Heart left ventricle (tissue), 16 donors: ENCODE measurements around the gene MTSS2. TPM values are rescaled to one million over a fixed set of nuclear protein-coding genes. Genes with fewer than 3 reads are reported as not detected.

ENCODE experiments used
- ATAC-seq, 4 donors: fragments of 200-7000 bp; cut with Tn5 transposase; one replicate each; pipeline ENCODE4 v1.9.1; 2020 to 2022; ENCODE audit warnings: moderate library complexity in 4 of 4, mild to moderate bottlenecking in 3 of 4, moderate number of reproducible peaks in 1 of 4
- DNase-seq, 5 donors: peaks; one replicate each; pipeline ENCODE4 v3.0.0-alpha.2; 2020
- H3K27ac ChIP-seq, 12 donors: fragments of 200-600 bp; sonication (generic) in 4 of 12; one replicate each; pipeline versions ENCODE4 v1.5.0 to v1.8.0; 2016 to 2022; ENCODE audit warnings: mild to moderate bottlenecking in 2 of 12
- H3K27me3 ChIP-seq, 9 donors: fragments of 200-600 bp; sonication (generic) in 2 of 9; one replicate each; pipeline versions ENCODE4 v1.5.1 to v1.8.0; 2016 to 2022; ENCODE audit warnings: mild to moderate bottlenecking in 3 of 9
- H3K36me3 ChIP-seq, 9 donors: fragments of 200-600 bp; sonication (generic) in 2 of 9; one replicate each; pipeline versions ENCODE4 v1.5.0 to v1.8.0; 2018 to 2022; ENCODE audit warnings: mild to moderate bottlenecking in 2 of 9
- H3K4me1 ChIP-seq, 12 donors: fragments of 200-600 bp; sonication (generic) in 4 of 12; one replicate each; pipeline versions ENCODE4 v1.5.0 to v1.8.0; 2016 to 2022; ENCODE audit warnings: mild to moderate bottlenecking in 3 of 12
- H3K4me3 ChIP-seq, 12 donors: fragments of 200-600 bp; sonication (generic) in 4 of 12; one replicate each; pipeline versions ENCODE4 v1.5.0 to v1.8.0; 2017 to 2022; ENCODE audit warnings: mild to moderate bottlenecking in 9 of 12, moderate library complexity in 4 of 12
- H3K9me3 ChIP-seq, 12 donors: fragments of 200-600 bp; sonication (generic) in 4 of 12; one replicate each; pipeline versions ENCODE4 v1.5.0 to v1.8.0; 2016 to 2022; ENCODE audit warnings: mild to moderate bottlenecking in 1 of 12
- POLR2A ChIP-seq, 2 donors: fragments of 450-650 bp; IDR thresholded peaks; one replicate each; pipeline ENCODE4 v1.6.1; 2017; ENCODE audit warnings: antibody characterized with exemption in 2 of 2, mild to moderate bottlenecking in 2 of 2, moderate library complexity in 2 of 2
- WGBS, 4 donors: extraction: QIAGEN DNeasy Blood & Tissue Kit in 2 of 4; methylation state at CpG; one replicate each; pipeline versions ENCODE4 v1.1.5 to v1.1.7; 2013 to 2018; 5-methylcytosine and 5-hydroxymethylcytosine counted together
- intact Hi-C, 10 donors: fragments of 100-400 bp; cut with DNase I; formaldehyde crosslinking; loops; one replicate each; pipeline versions ENCODE4 v1.11.1 to v1.14.2; 2022
- polyA plus RNA-seq, 2 donors: library from polyadenylated mRNA; stranded (reverse); fragments of 200-250 nt; gene quantifications; one replicate each; pipeline ENCODE4 v1.2.3, GENCODE V29; 2013
- total RNA-seq, 9 donors: library from RNA; depleted of rRNA in 2 of 9; stranded (reverse); fragments of >200 nt in 2 of 9; fragmentation: NEBNext Ultra II Directional in 3 of 9; extraction: Animal tissue kit (Norgen Biotek cat#: 25700) in 3 of 9; gene quantifications; one replicate each; pipeline versions ENCODE4 v1.1.0 to v1.2.4, GENCODE V29; 2016 to 2023
- TF ChIP-seq, protein P1 (sequence below), 12 donors: fragments of 200-600 bp; sonication (generic) in 4 of 12; IDR thresholded peaks; one replicate each; pipeline versions ENCODE4 v1.5.0 to v1.8.0; 2018 to 2022; ENCODE audit warnings: antibody characterized with exemption in 12 of 12, mild to moderate bottlenecking in 5 of 12
- donor health status: ischemic (EF 13 %, LVEDD 7.1; RV severe dilation, severe dysfunction).
- donor health status: healthy with polysubstance abuse.
- donor health status: DM: no; HTN: yes; CAD: no.
- donor health status: DM: no; HTN: no; CAD: no.
- donor health status: ischemic (EF 25% LVEDD 6.9; RV normal size, moderate dysfunction).
- donor health status: ischemic (EF 25% LVEDD 5.7; RV mildly dilated, moderate dysfunction).
- donor health status: healthy.
- donor health status: DM: yes; HTN: yes; CAD: no.
- donor health status: ischemic (EF 35%, LVEDD 5.7; RV mildly dilated, moderate dysfunction).
- donor health status: nonischemic (EF 11% LVEDD 7.7; RV severe dilation, severe dysfunction).
- donor health status: DM: yes; HTN: yes; CAD: no.
- donor health status: PGD.
- donor health status: ischemic (EF 29% LVEDD 5.4; RV normal size, mild dysfunction).
- donor health status: nonischemic (EF 23%, LVEDD 6.1; RV moderate dilation, normal function).

MTSS2 gene
- total and polyA plus RNA-seq, 11 donors = 51.9 to 97.1 (median 72.2) TPM

DNA sequence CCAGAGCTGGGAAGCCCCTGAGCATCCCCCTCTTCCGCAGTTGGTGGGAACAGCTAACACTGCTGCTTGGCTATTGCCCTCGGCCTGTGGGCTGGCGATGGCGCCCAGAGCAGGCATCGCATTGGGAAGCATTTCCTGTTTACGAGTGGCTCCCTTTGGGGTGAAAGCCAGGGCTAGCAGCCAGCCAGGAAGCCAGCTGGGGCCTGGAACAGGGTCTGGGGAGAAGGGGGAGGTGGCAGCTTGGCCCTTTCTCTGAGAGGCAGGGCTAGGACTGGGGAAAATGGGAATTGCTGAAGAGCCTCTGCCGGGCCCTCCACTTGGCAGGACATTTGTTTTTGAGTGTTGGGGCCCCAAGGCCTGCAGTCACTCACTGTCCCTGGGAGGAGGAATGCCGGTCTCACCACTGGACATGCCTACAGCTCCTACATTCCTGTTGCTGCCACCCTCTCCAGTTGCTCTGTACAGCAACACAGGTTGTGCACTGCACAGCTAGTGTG lies 2.4 kb upstream of the MTSS2 start:
- WGBS, 4 donors = 19 to 37% (median 22%) methylated on average over 4 to 8 of the region's 8 CpGs
- Histone ChIP-seq H3K9me3 (no peaks in the 10 kb centered on the region), H3K27ac (peak overlapping the region; percentile 67 to 98 (median 90)), H3K27me3 (peaks cover 0 to 5% (median 0%) of the 10 kb centered on the region in 9 donors), H3K4me1 (peaks cover 10 to 95% (median 80%) of the 10 kb centered on the region in 12 donors), H3K4me3 (no peak overlapping the region), H3K36me3 (no peaks in the 10 kb centered on the region)
- intact Hi-C loops = loop anchor here in 1 of 10 donors (5.0 kb wide), 1 partner anchor 49 kb away; no protein-coding TSS in a partner anchor
- DNase-seq = peak in 4 of 5 donors; percentile 61 to 84 (median 76)
- ATAC-seq = peak; percentile 3 to 52 (median 24)
- TF ChIP-seq POLR2A (IDR thresholded peaks at IDR 0.05) = no peak
- TF ChIP-seq, protein P1, sequence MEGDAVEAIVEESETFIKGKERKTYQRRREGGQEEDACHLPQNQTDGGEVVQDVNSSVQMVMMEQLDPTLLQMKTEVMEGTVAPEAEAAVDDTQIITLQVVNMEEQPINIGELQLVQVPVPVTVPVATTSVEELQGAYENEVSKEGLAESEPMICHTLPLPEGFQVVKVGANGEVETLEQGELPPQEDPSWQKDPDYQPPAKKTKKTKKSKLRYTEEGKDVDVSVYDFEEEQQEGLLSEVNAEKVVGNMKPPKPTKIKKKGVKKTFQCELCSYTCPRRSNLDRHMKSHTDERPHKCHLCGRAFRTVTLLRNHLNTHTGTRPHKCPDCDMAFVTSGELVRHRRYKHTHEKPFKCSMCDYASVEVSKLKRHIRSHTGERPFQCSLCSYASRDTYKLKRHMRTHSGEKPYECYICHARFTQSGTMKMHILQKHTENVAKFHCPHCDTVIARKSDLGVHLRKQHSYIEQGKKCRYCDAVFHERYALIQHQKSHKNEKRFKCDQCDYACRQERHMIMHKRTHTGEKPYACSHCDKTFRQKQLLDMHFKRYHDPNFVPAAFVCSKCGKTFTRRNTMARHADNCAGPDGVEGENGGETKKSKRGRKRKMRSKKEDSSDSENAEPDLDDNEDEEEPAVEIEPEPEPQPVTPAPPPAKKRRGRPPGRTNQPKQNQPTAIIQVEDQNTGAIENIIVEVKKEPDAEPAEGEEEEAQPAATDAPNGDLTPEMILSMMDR (IDR thresholded peaks at IDR 0.05) = no peak

DNA sequence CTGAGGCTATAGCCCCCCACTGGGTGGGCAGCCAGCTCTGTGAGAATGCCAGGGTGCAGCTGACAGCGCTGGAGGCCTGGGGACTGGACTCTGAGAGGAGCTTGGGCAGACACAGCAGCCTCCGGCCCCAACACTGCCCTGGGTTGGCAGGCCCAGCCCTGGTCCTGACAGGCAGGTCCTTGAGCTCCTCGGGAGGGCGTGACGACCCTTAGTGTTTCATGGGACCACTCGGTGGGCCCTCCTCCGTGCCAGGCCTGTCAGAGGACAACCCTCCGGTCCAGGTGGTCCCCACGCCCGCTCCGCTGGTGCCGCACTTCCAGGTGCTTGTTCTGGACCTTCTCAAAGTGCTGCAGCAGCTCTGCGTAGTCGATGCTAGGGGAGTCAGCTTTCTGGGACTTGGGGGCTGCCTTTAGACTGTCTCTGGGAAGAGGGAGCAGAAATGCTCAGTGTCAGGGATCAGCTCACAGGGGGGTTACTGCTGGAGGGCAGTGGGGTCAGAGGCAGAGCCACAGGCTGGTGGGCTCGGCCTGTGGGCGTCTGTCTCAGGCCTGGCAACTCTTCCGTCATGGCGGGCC lies 1.9 kb upstream of the MTSS2 start:
- intact Hi-C loops = loop anchor here in 1 of 10 donors (5.0 kb wide), 1 partner anchor 50 kb away; no protein-coding TSS in a partner anchor
- Histone ChIP-seq H3K27me3 (peaks cover 0 to 5% (median 0%) of the 10 kb centered on the region in 9 donors), H3K4me1 (peaks cover 10 to 96% (median 78%) of the 10 kb centered on the region in 12 donors), H3K27ac (peak overlapping the region; percentile 67 to 98 (median 90)), H3K9me3 (no peaks in the 10 kb centered on the region), H3K36me3 (no peaks in the 10 kb centered on the region), H3K4me3 (no peak overlapping the region)
- no peak for ATAC-seq
- TF ChIP-seq, protein P1 (IDR thresholded peaks at IDR 0.05) = no peak
- TF ChIP-seq POLR2A (IDR thresholded peaks at IDR 0.05) = no peak
- peak in 2 of 5 donors; percentile 37 to 61 for DNase-seq
- WGBS, 4 donors = 71 to 80% (median 78%) methylated on average over 11 to 18 of the region's 18 CpGs

DNA sequence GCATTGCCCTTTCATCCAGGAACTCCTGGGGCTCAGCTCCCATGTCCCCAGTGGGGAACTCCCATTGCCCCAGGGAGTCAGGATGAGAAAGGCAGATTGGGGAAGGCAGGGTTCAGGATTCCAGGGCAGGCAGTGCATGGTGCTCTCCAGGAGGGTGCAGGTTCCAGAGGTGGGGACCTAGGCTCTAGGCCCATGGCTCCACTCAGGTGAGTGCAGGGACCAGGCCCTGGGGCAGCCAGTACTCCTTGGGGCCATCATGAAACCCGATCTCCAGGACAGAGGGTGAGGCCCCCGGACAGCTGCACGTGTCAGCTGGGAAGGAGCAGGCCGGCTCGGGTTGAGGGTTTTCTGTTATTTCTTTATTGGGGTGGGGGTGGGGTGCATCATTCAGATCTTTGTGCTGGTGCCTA lies 1.3 kb upstream of the MTSS2 start:
- Histone ChIP-seq H3K9me3 (no peaks in the 10 kb centered on the region), H3K4me1 (peaks cover 8 to 96% (median 73%) of the 10 kb centered on the region in 12 donors), H3K27me3 (peaks cover 0 to 5% (median 0%) of the 10 kb centered on the region in 9 donors), H3K36me3 (no peaks in the 10 kb centered on the region), H3K4me3 (peak overlapping the region in 1 of 12 donors; percentile 92), H3K27ac (peak overlapping the region in 10 of 12 donors; percentile 19 to 96 (median 89))
- no peak for TF ChIP-seq POLR2A (IDR thresholded peaks at IDR 0.05)
- TF ChIP-seq, protein P1 (IDR thresholded peaks at IDR 0.05) = no peak
- intact Hi-C loops = loop anchor here in 1 of 10 donors (5.0 kb wide), 1 partner anchor 50 kb away; no protein-coding TSS in a partner anchor
- ATAC-seq = no peak
- DNase-seq = peak in 1 of 5 donors; percentile 32
- whole genome bisulfite sequencing, 4 donors = 56 to 71% (median 60%) methylated on average over 3 to 5 of the region's 5 CpGs
